HEK293 (cell line): ENCODE results near the gene SNX5.

ENCODE experiments used
- CTCF ChIA-PET: fragments of 350-600 bp; formaldehyde crosslinking; extraction: SDS; loops from one replicate; lab custom pipeline; 2021; ENCODE audit warnings: antibody characterized with exemption; lab: Yijun Ruan, JAX
- POLR2A ChIA-PET: fragments of 300-600 bp; formaldehyde crosslinking; extraction: SDS; loops from one replicate; lab custom pipeline; 2020; ENCODE audit warnings: antibody characterized with exemption, inconsistent platforms; lab: Yijun Ruan, JAX
- H3K27ac ChIP-seq: fragments of 200-500 bp; sonication (Bioruptor generic); 2 replicates; pipeline ENCODE4 v1.5.1; 2014; ENCODE audit warnings: low read depth, low read length, control low read depth, inconsistent platforms; ENCODE audit errors: extremely low read depth
- H3K36me3 ChIP-seq, 2 experiments: fragments of 200-500 bp in 1 of 2; sonication (Bioruptor generic) in 1 of 2; 1 replicate in 1 of 2; 2 replicates in 1 of 2; pipeline ENCODE4 v1.5.1; 2014 to 2017; ENCODE audit warnings: inconsistent platforms in 2 of 2, low read length in 2 of 2; ENCODE audit not compliant: control insufficient read depth in 2 of 2, insufficient read depth in 1 of 2
- H3K4me1 ChIP-seq: fragments of 200-500 bp; sonication (Bioruptor generic); 2 replicates; pipeline ENCODE4 v1.5.1; 2014; ENCODE audit warnings: mild to moderate bottlenecking, low read length, inconsistent platforms; ENCODE audit not compliant: control insufficient read depth, insufficient read depth
- H3K4me3 ChIP-seq: 2 replicates; pipeline ENCODE4 v1.5.1; 2011; ENCODE audit warnings: low read depth, mild to moderate bottlenecking, control low read depth, low read length, moderate library complexity
- H3K9me3 ChIP-seq: fragments of 200-500 bp; sonication (Bioruptor generic); 2 replicates; pipeline ENCODE4 v1.5.1; 2014; ENCODE audit warnings: low read depth, low read length, inconsistent platforms; ENCODE audit not compliant: control insufficient read depth, insufficient read depth
- BCL11A ChIP-seq: fragments of 450-650 bp; formaldehyde crosslinking; IDR thresholded peaks from 2 replicates; pipeline ENCODE4 v1.5.1; 2016; ENCODE audit warnings: low read depth, missing biosample characterization, missing genetic modification characterization
- EGR2 ChIP-seq: fragments of 450-650 bp; formaldehyde crosslinking; IDR thresholded peaks from 2 replicates; pipeline ENCODE4 v1.5.1; 2016; ENCODE audit warnings: low read depth, missing biosample characterization, missing genetic modification characterization
- GFI1B ChIP-seq: fragments of 450-650 bp; formaldehyde crosslinking; IDR thresholded peaks from 2 replicates; pipeline ENCODE4 v1.5.1; 2016; ENCODE audit warnings: missing biosample characterization, missing genetic modification characterization
- SALL2 ChIP-seq: fragments of 450-650 bp; formaldehyde crosslinking; IDR thresholded peaks from 2 replicates; pipeline ENCODE4 v1.5.0; 2017; ENCODE audit warnings: missing biosample characterization, mild to moderate bottlenecking, missing genetic modification characterization, borderline replicate concordance
- SP2 ChIP-seq: fragments of 450-650 bp; formaldehyde crosslinking; IDR thresholded peaks from 2 replicates; pipeline ENCODE4 v1.5.1; 2016; ENCODE audit warnings: missing biosample characterization, missing genetic modification characterization
- WT1 ChIP-seq: fragments of 450-650 bp; formaldehyde crosslinking; IDR thresholded peaks from 2 replicates; pipeline ENCODE4 v1.5.1; 2016; ENCODE audit warnings: missing biosample characterization, missing genetic modification characterization
- ZFP37 ChIP-seq: fragments of 450-650 bp; formaldehyde crosslinking; IDR thresholded peaks from 2 replicates; pipeline ENCODE4 v1.5.1; 2016; ENCODE audit warnings: missing biosample characterization, missing genetic modification characterization
- ZIC2 ChIP-seq: fragments of 450-650 bp; formaldehyde crosslinking; IDR thresholded peaks from 2 replicates; pipeline ENCODE4 v1.5.1; 2016; ENCODE audit warnings: missing biosample characterization, missing genetic modification characterization
- ZNF169 ChIP-seq: fragments of 450-650 bp; formaldehyde crosslinking; IDR thresholded peaks from 2 replicates; pipeline ENCODE4 v1.5.1; 2016; ENCODE audit warnings: missing biosample characterization, missing genetic modification characterization
- ZNF184 ChIP-seq: fragments of 450-650 bp; IDR thresholded peaks from 2 replicates; pipeline ENCODE4 v1.5.1; 2018; ENCODE audit warnings: missing biosample characterization, mild to moderate bottlenecking, missing genetic modification characterization
- ZNF211 ChIP-seq: fragments of 450-650 bp; formaldehyde crosslinking; IDR thresholded peaks from 2 replicates; pipeline ENCODE4 v1.5.1; 2016; ENCODE audit warnings: low read depth, missing biosample characterization, missing genetic modification characterization
- ZNF311 ChIP-seq: fragments of 450-650 bp; formaldehyde crosslinking; IDR thresholded peaks from 2 replicates; pipeline ENCODE4 v1.5.1; 2017; ENCODE audit warnings: missing biosample characterization, missing genetic modification characterization, borderline replicate concordance
- ZNF354C ChIP-seq: fragments of 450-650 bp; formaldehyde crosslinking; IDR thresholded peaks from 2 replicates; pipeline ENCODE4 v1.5.1; 2016; ENCODE audit warnings: missing biosample characterization, missing genetic modification characterization, low read depth, borderline replicate concordance
- ZNF416 ChIP-seq: fragments of 450-650 bp; formaldehyde crosslinking; IDR thresholded peaks from 2 replicates; pipeline ENCODE4 v1.5.1; 2016; ENCODE audit warnings: missing biosample characterization, missing genetic modification characterization
- ZNF48 ChIP-seq: fragments of 450-650 bp; formaldehyde crosslinking; IDR thresholded peaks from 2 replicates; pipeline ENCODE4 v1.5.1; 2016; ENCODE audit warnings: missing biosample characterization, missing genetic modification characterization
- ZNF555 ChIP-seq: fragments of 450-650 bp; formaldehyde crosslinking; conservative IDR thresholded peaks from 2 replicates; pipeline ENCODE4 v1.5.1; 2017; ENCODE audit warnings: missing biosample characterization, mild to moderate bottlenecking, missing genetic modification characterization, inconsistent platforms
- ZNF600 ChIP-seq: fragments of 450-650 bp; formaldehyde crosslinking; IDR thresholded peaks from 2 replicates; pipeline ENCODE4 v1.5.1; 2016; ENCODE audit warnings: missing biosample characterization, missing genetic modification characterization
- TF ChIP-seq, protein P1 (sequence below): fragments of 450-650 bp; formaldehyde crosslinking; IDR thresholded peaks from 2 replicates; pipeline ENCODE4 v1.5.1; 2016; ENCODE audit warnings: missing biosample characterization, missing genetic modification characterization
- TF ChIP-seq, protein P2 (sequence below): fragments of 450-650 bp; formaldehyde crosslinking; IDR thresholded peaks from 2 replicates; pipeline ENCODE4 v1.5.1; 2016; ENCODE audit warnings: missing biosample characterization, missing genetic modification characterization, borderline replicate concordance
- TF ChIP-seq, protein P3 (sequence below): fragments of 450-650 bp; formaldehyde crosslinking; IDR thresholded peaks from 2 replicates; pipeline ENCODE4 v1.5.1; 2016; ENCODE audit warnings: missing biosample characterization, missing genetic modification characterization
- TF ChIP-seq, protein P4 (sequence below): fragments of 450-650 bp; formaldehyde crosslinking; IDR thresholded peaks from 2 replicates; pipeline ENCODE4; 2016; ENCODE audit warnings: missing biosample characterization, missing genetic modification characterization
- TF ChIP-seq, protein P5 (sequence below): fragments of 450-650 bp; formaldehyde crosslinking; IDR thresholded peaks from 2 replicates; pipeline ENCODE4 v1.5.1; 2016; ENCODE audit warnings: missing biosample characterization, missing genetic modification characterization
- TF ChIP-seq, protein P6 (sequence below): fragments of 450-650 bp; formaldehyde crosslinking; IDR thresholded peaks from 2 replicates; pipeline ENCODE4 v1.5.1; 2016; ENCODE audit warnings: missing biosample characterization, missing genetic modification characterization

The SNX5 gene

DNA sequence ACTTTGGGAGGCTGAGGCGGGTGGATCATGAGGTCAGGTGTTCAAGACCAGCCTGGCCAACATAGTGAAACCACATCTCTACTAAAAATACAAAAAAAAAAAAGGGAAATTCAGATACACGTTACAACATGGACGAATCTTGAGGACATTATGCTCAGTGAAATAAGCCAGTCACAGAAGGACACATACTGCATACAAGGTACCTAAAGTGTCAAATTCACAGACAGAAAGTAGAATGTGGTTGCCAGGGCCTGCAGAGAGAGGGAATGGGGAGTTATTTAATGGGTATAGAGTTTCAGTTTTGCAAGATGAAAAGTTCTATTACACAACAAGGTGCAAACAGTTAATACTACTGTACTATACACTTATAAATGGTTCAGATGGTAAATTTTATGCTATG lies 75.1 kb downstream of the SNX5 start:
- POLR2A ChIA-PET, result no interaction called here
- no peaks in the 10 kb centered on the region for H3K36me3 ChIP-seq
- no peak overlapping the region for H3K27ac ChIP-seq
- TF ChIP-seq WT1, result no peak
- no peak for TF ChIP-seq ZNF354C (tag by site-specific recombination)
- TF ChIP-seq, protein P1, sequence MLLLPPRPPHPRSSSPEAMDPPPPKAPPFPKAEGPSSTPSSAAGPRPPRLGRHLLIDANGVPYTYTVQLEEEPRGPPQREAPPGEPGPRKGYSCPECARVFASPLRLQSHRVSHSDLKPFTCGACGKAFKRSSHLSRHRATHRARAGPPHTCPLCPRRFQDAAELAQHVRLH (tag by site-specific recombination), result no peak
- TF ChIP-seq ZNF48 (tag by site-specific recombination), result no peak
- no peak for TF ChIP-seq ZNF211 (tag by site-specific recombination)
- TF ChIP-seq EGR2 (tag by site-specific recombination), result no peak
- no peak for TF ChIP-seq ZNF169
- TF ChIP-seq, all 188 proteins: peak for 0
- Histone ChIP-seq H3K9me3 (no peaks in the 10 kb centered on the region), H3K4me3 (no peak overlapping the region), H3K4me1 (no peaks in the 10 kb centered on the region)
- CTCF ChIA-PET, result no interaction called here

DNA sequence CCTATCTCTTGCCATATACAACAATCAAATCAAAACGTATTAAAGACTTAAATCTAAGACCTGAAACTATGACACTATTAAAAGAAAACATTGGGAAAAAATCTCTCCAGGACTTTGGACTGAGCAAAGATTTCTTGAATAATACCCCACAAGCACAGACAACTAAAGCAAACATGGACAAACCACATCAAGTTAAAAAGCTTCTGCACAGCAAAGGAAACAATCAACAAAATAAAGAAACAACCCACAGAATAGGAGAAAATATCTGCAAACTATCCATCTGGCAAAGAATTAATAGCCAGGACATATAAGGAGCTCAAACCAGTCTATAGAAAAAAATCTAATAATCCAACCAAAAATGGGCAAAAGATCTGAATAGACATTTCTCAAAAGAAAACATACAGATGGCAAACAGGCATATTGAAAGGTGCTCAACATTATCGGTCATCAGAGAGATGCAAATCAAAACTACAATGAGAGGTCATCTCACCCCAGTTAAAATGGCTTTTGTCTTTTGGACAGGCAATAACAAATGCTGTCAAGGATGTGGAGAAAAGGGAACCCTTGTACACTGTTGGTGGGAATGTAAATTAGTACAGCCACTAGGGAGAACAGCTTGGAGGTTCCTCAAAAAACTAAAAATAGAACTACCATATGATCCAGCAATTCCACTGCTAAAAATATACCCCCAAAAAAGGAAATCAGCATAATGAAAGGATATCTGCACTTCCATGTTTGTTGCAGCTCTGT lies 76.2 kb downstream of the SNX5 start:
- CTCF ChIA-PET, result interaction anchor here (0.7 kb wide), 1 partner anchor 46 kb away, joined by 3 read pairs; no protein-coding TSS in a partner anchor
- no peak overlapping the region for H3K4me3 ChIP-seq
- H3K9me3 ChIP-seq, result no peaks in the 10 kb centered on the region
- no peaks in the 10 kb centered on the region for H3K36me3 ChIP-seq
- POLR2A ChIA-PET, result no interaction called here
- no peak overlapping the region for H3K27ac ChIP-seq
- H3K4me1 ChIP-seq, result no peaks in the 10 kb centered on the region
- TF ChIP-seq ZNF184 (tag by site-specific recombination) (no peak), ZIC2 (tag by site-specific recombination) (no peak), ZFP37 (tag by site-specific recombination) (no peak), SALL2 (no peak), ZNF600 (tag by site-specific recombination) (no peak), BCL11A (tag by site-specific recombination) (no peak), GFI1B (tag by site-specific recombination) (no peak), ZNF311 (tag by site-specific recombination) (no peak), ZNF555 (no peak), SP2 (no peak), ZNF416 (tag by site-specific recombination) (no peak)
- TF ChIP-seq, protein P2, sequence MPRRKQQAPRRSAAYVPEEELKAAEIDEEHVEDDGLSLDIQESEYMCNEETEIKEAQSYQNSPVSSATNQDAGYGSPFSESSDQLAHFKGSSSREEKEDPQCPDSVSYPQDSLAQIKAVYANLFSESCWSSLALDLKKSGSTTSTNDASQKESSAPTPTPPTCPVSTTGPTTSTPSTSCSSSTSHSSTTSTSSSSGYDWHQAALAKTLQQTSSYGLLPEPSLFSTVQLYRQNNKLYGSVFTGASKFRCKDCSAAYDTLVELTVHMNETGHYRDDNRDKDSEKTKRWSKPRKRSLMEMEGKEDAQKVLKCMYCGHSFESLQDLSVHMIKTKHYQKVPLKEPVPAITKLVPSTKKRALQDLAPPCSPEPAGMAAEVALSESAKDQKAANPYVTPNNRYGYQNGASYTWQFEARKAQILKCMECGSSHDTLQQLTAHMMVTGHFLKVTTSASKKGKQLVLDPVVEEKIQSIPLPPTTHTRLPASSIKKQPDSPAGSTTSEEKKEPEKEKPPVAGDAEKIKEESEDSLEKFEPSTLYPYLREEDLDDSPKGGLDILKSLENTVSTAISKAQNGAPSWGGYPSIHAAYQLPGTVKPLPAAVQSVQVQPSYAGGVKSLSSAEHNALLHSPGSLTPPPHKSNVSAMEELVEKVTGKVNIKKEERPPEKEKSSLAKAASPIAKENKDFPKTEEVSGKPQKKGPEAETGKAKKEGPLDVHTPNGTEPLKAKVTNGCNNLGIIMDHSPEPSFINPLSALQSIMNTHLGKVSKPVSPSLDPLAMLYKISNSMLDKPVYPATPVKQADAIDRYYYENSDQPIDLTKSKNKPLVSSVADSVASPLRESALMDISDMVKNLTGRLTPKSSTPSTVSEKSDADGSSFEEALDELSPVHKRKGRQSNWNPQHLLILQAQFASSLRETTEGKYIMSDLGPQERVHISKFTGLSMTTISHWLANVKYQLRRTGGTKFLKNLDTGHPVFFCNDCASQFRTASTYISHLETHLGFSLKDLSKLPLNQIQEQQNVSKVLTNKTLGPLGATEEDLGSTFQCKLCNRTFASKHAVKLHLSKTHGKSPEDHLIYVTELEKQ, result no peak
- TF ChIP-seq, protein P3, sequence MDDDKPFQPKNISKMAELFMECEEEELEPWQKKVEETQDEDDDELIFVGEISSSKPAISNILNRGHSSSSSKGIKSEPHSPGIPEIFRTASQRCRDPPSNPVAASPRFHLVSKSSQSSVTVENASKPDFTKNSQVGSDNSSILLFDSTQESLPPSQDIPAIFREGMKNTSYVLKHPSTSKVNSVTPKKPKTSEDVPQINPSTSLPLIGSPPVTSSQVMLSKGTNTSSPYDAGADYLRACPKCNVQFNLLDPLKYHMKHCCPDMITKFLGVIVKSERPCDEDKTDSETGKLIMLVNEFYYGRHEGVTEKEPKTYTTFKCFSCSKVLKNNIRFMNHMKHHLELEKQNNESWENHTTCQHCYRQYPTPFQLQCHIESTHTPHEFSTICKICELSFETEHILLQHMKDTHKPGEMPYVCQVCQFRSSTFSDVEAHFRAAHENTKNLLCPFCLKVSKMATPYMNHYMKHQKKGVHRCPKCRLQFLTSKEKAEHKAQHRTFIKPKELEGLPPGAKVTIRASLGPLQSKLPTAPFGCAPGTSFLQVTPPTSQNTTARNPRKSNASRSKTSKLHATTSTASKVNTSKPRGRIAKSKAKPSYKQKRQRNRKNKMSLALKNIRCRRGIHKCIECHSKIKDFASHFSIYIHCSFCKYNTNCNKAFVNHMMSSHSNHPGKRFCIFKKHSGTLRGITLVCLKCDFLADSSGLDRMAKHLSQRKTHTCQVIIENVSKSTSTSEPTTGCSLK (tag by site-specific recombination), result no peak
- TF ChIP-seq, protein P4, sequence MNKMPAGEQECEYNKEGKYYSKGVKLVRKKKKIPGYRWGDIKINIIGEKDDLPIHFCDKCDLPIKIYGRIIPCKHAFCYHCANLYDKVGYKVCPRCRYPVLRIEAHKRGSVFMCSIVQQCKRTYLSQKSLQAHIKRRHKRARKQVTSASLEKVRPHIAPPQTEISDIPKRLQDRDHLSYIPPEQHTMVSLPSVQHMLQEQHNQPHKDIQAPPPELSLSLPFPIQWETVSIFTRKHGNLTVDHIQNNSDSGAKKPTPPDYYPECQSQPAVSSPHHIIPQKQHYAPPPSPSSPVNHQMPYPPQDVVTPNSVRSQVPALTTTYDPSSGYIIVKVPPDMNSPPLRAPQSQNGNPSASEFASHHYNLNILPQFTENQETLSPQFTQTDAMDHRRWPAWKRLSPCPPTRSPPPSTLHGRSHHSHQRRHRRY, result no peak
- TF ChIP-seq, protein P5, sequence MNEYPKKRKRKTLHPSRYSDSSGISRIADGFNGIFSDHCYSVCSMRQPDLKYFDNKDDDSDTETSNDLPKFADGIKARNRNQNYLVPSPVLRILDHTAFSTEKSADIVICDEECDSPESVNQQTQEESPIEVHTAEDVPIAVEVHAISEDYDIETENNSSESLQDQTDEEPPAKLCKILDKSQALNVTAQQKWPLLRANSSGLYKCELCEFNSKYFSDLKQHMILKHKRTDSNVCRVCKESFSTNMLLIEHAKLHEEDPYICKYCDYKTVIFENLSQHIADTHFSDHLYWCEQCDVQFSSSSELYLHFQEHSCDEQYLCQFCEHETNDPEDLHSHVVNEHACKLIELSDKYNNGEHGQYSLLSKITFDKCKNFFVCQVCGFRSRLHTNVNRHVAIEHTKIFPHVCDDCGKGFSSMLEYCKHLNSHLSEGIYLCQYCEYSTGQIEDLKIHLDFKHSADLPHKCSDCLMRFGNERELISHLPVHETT (tag by site-specific recombination), result no peak
- TF ChIP-seq, protein P6, sequence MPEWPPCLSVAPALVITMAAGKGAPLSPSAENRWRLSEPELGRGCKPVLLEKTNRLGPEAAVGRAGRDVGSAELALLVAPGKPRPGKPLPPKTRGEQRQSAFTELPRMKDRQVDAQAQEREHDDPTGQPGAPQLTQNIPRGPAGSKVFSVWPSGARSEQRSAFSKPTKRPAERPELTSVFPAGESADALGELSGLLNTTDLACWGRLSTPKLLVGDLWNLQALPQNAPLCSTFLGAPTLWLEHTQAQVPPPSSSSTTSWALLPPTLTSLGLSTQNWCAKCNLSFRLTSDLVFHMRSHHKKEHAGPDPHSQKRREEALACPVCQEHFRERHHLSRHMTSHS (tag by site-specific recombination), result no peak
